GM23248 (cell line): ENCODE measurements around the gene SDHD. TPM values are rescaled to one million over a fixed set of nuclear protein-coding genes. Genes with fewer than 3 reads are reported as not detected.
"Not testable (repeated sequence)": the region's sequence is repeated elsewhere in the genome, so short reads cannot be mapped to it uniquely, and the experiment has no call there.

Experiments used
- DNase-seq: peaks from one replicate; pipeline ENCODE4 v3.0.0-alpha.2; 2015
- H2AFZ ChIP-seq: fragments of 200-600 bp; sonication (generic); 2 replicates; pipeline ENCODE4 v1.6.1; 2016; ENCODE audit warnings: antibody characterized with exemption
- H3F3A ChIP-seq: fragments of 200-600 bp; sonication (generic); 2 replicates; pipeline ENCODE4 v1.6.1; 2016; ENCODE audit warnings: mild to moderate bottlenecking, antibody characterized with exemption, mixed run types; ENCODE audit not compliant: insufficient read depth
- H3K27ac ChIP-seq: fragments of 200-600 bp; sonication (generic); 2 replicates; pipeline ENCODE4 v1.5.1; 2016; ENCODE audit warnings: mild to moderate bottlenecking
- H3K27me3 ChIP-seq: fragments of 200-600 bp; sonication (generic); replicated peaks from 2 replicates; pipeline ENCODE4 v1.6.1; 2016; ENCODE audit warnings: mild to moderate bottlenecking; ENCODE audit not compliant: insufficient read depth
- H3K36me3 ChIP-seq: fragments of 200-600 bp; sonication (generic); 2 replicates; pipeline ENCODE4 v1.6.1; 2016; ENCODE audit warnings: low read depth, mild to moderate bottlenecking
- H3K4me1 ChIP-seq: fragments of 200-600 bp; sonication (generic); 2 replicates; pipeline ENCODE4 v1.6.1; 2016; ENCODE audit warnings: mild to moderate bottlenecking; ENCODE audit not compliant: insufficient read depth
- H3K4me2 ChIP-seq: fragments of 200-600 bp; sonication (generic); one replicate; pipeline ENCODE4 v1.6.1; 2016; ENCODE audit warnings: mild to moderate bottlenecking; ENCODE audit not compliant: unreplicated experiment
- H3K4me3 ChIP-seq: fragments of 200-600 bp; sonication (generic); 2 replicates; pipeline ENCODE4 v1.5.1; 2016; ENCODE audit warnings: mild to moderate bottlenecking
- H3K79me2 ChIP-seq: fragments of 200-600 bp; sonication (generic); 2 replicates; pipeline ENCODE4 v1.6.1; 2016; ENCODE audit warnings: mild to moderate bottlenecking; ENCODE audit not compliant: insufficient read depth
- H3K9ac ChIP-seq: fragments of 200-600 bp; sonication (generic); 2 replicates; pipeline ENCODE4 v1.6.1; 2016; ENCODE audit warnings: mild to moderate bottlenecking
- H3K9me2 ChIP-seq: fragments of 200-600 bp; sonication (generic); 2 replicates; pipeline ENCODE4 v1.6.1; 2016; ENCODE audit warnings: mixed run types, mild to moderate bottlenecking, moderate library complexity; ENCODE audit not compliant: insufficient read depth
- H3K9me3 ChIP-seq: fragments of 200-600 bp; sonication (generic); one replicate; pipeline ENCODE4 v1.6.1; 2017; ENCODE audit warnings: low read depth
- H4K20me1 ChIP-seq: fragments of 200-600 bp; sonication (generic); 2 replicates; pipeline ENCODE4 v1.6.0; 2016; ENCODE audit not compliant: insufficient read depth
- EZH2 ChIP-seq: fragments of 200-600 bp; sonication (generic); IDR thresholded peaks from 2 replicates; pipeline ENCODE4 v1.6.1; 2018; ENCODE audit warnings: antibody characterized with exemption, mild to moderate bottlenecking; ENCODE audit not compliant: insufficient read depth, poor library complexity, severe bottlenecking
- EZH2phosphoT487 ChIP-seq: fragments of 200-600 bp; sonication (generic); IDR thresholded peaks from 2 replicates; pipeline ENCODE4 v1.6.1; 2018; ENCODE audit warnings: antibody characterized with exemption, moderate library complexity, mild to moderate bottlenecking, low read depth; ENCODE audit not compliant: insufficient read depth
- WGBS, 2 experiments: methylation state at CpG; one replicate each; pipeline ENCODE4 v1.1.6; 2015 to 2017; ENCODE audit warnings: low lambda C conversion rate in 2 of 2, low coverage in 1 of 2; ENCODE audit errors: missing lambda C conversion rate in 2 of 2; 5-methylcytosine and 5-hydroxymethylcytosine counted together
- in situ Hi-C: fragments of 300-500 bp; cut with MboI; formaldehyde crosslinking; loops from 2 replicates; pipeline ENCODE4 v1.15.0; 2020
- polyA plus RNA-seq: library from polyadenylated mRNA; unstranded; fragments of >200 nt; fragmentation: Nextera tagmentation; extraction: Ambion mirVana; gene quantifications from 2 replicates; pipeline ENCODE4 v1.2.1, GENCODE V29; 2016
- total RNA-seq: library from RNA; depleted of rRNA; stranded (reverse); fragments of >200 nt; shearing (Covaris generic); gene quantifications from 2 replicates; pipeline ENCODE4 v1.2.3, GENCODE V29; 2014

Gene SDHD
- total and polyA plus RNA-seq, 2 experiments from 2014 or later, result 108 to 186 TPM

DNA sequence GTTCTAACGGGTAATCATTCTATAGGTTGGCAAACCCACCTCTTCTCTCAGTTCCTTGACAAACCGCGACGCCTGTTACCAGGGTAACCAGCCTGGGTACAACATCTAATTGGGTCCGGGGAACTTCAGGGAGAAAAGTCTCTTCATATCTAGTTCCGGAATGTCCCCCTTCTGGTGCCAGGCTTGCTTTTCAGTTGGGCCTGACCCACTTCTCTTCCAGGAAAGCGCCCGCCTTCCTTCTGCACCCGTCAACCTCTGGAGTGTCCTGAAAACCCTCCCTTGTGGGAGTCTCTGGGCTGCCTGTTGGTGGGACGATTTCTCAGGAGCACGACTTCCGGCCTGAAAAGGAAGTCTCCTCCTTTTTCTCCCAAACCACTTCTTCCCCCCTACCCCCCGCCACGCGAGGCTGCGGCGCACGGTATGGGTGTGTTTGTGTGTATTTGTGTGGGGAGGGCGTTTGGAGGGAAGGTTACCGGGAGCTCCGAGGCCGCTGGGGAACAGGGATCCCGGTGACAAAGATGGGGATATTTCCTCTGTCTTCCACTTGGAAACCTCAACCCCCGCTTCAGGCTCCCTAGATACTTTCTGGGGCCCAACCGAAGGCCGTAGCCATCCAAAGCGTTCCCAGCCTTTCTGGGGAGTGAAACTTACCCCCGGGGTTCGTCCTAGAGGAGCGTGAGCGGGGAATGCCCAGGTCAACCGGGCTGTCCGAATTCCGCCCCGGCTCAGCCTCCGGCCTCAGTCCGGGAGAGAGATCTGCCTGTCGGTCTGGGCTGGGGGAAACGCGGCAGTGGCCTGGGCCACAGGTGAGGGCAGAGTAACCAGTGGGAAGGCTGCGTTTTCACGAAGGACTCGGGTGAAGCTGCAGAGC lies 12.5 kb upstream of the SDHD start, which contains the start of the genes NKAPD1 and PIH1D2:
TSS of gene NKAPD1 (plus strand) at position 359 of the 871 bp plus-strand sequence. CDS start 1,276 bp downstream, outside the sequence.
TSS of gene PIH1D2 (minus strand) at position 77 of the 871 bp plus-strand sequence. CDS start 843 bp downstream, outside the sequence.
- H3K9me2 ChIP-seq, result no peaks in the 10 kb centered on the region
- H3K4me2 ChIP-seq, result peak within 1 kb of the TSS; percentile 94
- H4K20me1 ChIP-seq, result no peaks in the 10 kb centered on the region
- H3K36me3 ChIP-seq, result peaks cover 33% of the 10 kb centered on the region
- H2AFZ ChIP-seq, result peak within 1 kb of the TSS; percentile 94
- H3F3A ChIP-seq, result 0 out of 2 replicates have a peak, but pooled peaks cover 12% of the 10 kb centered on the region
- 1% methylated on average over 42 to 43 of the region's 43 CpGs for WGBS, 2 experiments
- peak within 1 kb of the TSS; percentile 98 for H3K4me3 ChIP-seq
- peak; percentile 90 for DNase-seq
- no peaks in the 10 kb centered on the region for H3K27me3 ChIP-seq
- H3K4me1 ChIP-seq, result peaks cover 16% of the 10 kb centered on the region; the same call in 1 of the 2 replicates
- H3K9me3 ChIP-seq, result no peaks in the 10 kb centered on the region
- H3K9ac ChIP-seq, result peak within 1 kb of the TSS; percentile 97
- peaks cover 49% of the 10 kb centered on the region for H3K79me2 ChIP-seq
- in situ Hi-C loops, result no loop called here
- TF ChIP-seq EZH2 (no peak), EZH2phosphoT487 (no peak)
- H3K27ac ChIP-seq, result peak within 1 kb of the TSS; percentile 93

GRCh38 chr11:112082729-112083128 lies 3.9 kb upstream of the SDHD start:
- DNase-seq, result peak; percentile 88
- H3K36me3 ChIP-seq, result peaks cover 53% of the 10 kb centered on the region
- H3K79me2 ChIP-seq, result peaks cover 65% of the 10 kb centered on the region
- no peaks in the 10 kb centered on the region for H3K9me3 ChIP-seq
- no peaks in the 10 kb centered on the region for H3K9me2 ChIP-seq
- peaks cover 26% of the 10 kb centered on the region for H3K4me1 ChIP-seq
- WGBS, 2 experiments, result 48 to 52% methylated on average over 4 of the region's 4 CpGs
- peak overlapping the region; percentile 56 for H3K4me2 ChIP-seq
- H3K27me3 ChIP-seq, result no peaks in the 10 kb centered on the region
- H2AFZ ChIP-seq, result no peak overlapping the region
- no peak overlapping the region for H3K4me3 ChIP-seq
- H4K20me1 ChIP-seq, result no peaks in the 10 kb centered on the region
- TF ChIP-seq EZH2phosphoT487 (no peak), EZH2 (no peak)
- in situ Hi-C loops, result no loop called here
- H3F3A ChIP-seq, result peaks cover 61% of the 10 kb centered on the region
- H3K27ac ChIP-seq, result peak overlapping the region; percentile 95
- H3K9ac ChIP-seq, result peak overlapping the region; percentile 76

DNA sequence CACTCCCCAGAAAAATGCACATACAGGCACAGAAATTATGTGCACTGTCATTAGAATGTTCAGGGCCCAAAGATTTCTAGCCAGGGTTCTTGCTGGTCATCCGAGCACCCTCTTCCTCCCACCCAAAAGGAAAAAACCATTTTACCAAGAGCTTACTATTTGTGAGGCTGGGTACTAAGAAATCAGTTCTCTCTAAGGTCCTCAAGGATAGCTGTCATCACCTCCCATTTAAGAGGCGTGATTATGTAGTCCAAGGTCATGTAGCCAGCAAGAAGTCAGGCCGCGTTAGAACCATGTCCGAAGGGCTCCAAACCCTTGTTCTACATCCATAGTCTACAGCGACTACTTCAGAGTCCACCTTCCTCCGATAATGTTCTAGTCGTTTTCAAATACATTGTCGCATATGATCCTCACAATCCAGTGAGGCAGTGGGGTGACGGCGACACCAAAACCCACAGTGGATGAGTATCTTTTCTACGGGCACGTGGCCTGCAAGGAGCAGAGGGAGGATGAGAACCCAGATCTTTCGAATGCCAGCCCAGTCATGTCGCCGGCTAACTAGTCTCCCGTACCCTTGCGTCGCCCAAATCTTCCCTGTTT lies 751 bp upstream of the SDHD start:
- in situ Hi-C loops, result no loop called here
- peak overlapping the region; percentile 95 for H3K4me2 ChIP-seq
- H3K4me3 ChIP-seq, result peak overlapping the region; percentile 88
- no peaks in the 10 kb centered on the region for H3K9me2 ChIP-seq
- WGBS, 2 experiments, result 0 to 2% methylated on average over 19 of the region's 19 CpGs
- peak overlapping the region; percentile 45 for H3K27ac ChIP-seq
- H3K9me3 ChIP-seq, result no peaks in the 10 kb centered on the region
- peaks cover 45% of the 10 kb centered on the region for H3F3A ChIP-seq
- DNase-seq, result peak; percentile 69
- no peaks in the 10 kb centered on the region for H4K20me1 ChIP-seq
- peaks cover 28% of the 10 kb centered on the region for H3K4me1 ChIP-seq
- H3K9ac ChIP-seq, result peak overlapping the region; percentile 86
- H3K79me2 ChIP-seq, result peaks cover 75% of the 10 kb centered on the region
- H3K36me3 ChIP-seq, result peaks cover 62% of the 10 kb centered on the region
- H2AFZ ChIP-seq, result peak overlapping the region; percentile 95
- H3K27me3 ChIP-seq, result no peaks in the 10 kb centered on the region
- TF ChIP-seq EZH2 (no peak), EZH2phosphoT487 (no peak)

DNA sequence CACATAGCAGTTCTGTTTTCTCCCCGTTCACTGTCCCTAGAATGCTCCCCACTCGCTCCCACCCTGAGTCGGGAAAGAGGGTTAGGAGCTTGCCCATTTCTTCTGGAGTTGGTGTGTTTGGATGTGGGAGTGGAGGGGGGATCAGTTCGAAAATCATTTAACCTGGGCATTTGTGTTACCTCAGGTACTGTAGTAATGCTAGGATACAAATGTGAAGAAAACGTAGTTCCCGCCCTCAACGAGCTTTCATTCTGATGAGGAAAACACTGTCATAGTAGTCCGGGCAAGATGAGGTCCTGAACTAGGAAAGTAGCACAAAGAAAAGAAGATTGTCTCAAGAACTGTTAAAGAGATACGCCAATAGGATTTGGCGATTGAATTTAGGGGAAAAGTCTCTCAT lies 539 bp downstream of the SDHD start:
- peak; percentile 42 for DNase-seq
- WGBS, 2 experiments, result 14 to 17% methylated on average over 10 of the region's 10 CpGs

GRCh38 chr11:112095302-112095701 lies 8.6 kb downstream of the SDHD start:
- in situ Hi-C loops, DNase-seq, H3K9me2 ChIP-seq, H3F3A ChIP-seq, H3K79me2 ChIP-seq, H3K9me3 ChIP-seq, H4K20me1 ChIP-seq, H3K9ac ChIP-seq, H2AFZ ChIP-seq, H3K4me2 ChIP-seq, H3K27me3 ChIP-seq, H3K4me3 ChIP-seq, H3K27ac ChIP-seq, H3K4me1 ChIP-seq: not testable (repeated sequence)
- peaks cover 37% of the 10 kb centered on the region; the same call in 1 of the 2 replicates for H3K36me3 ChIP-seq
- 99 to 100% methylated on average over 2 of the region's 2 CpGs for WGBS, 2 experiments

More for the DNA sequence above, 539 bp downstream of the SDHD start:
- H2AFZ ChIP-seq, result peak overlapping the region; percentile 95
- in situ Hi-C loops, result no loop called here
- peaks cover 23% of the 10 kb centered on the region for H3K4me1 ChIP-seq
- peaks cover 75% of the 10 kb centered on the region for H3K79me2 ChIP-seq
- no peaks in the 10 kb centered on the region for H4K20me1 ChIP-seq
- H3K36me3 ChIP-seq, result peaks cover 64% of the 10 kb centered on the region
- no peaks in the 10 kb centered on the region for H3K9me2 ChIP-seq
- H3K9ac ChIP-seq, result peak overlapping the region; percentile 86
- H3K9me3 ChIP-seq, result no peaks in the 10 kb centered on the region
- TF ChIP-seq EZH2 (no peak), EZH2phosphoT487 (no peak)
- H3K27ac ChIP-seq, result peak overlapping the region; percentile 22; the same call in 1 of the 2 replicates
- H3K4me3 ChIP-seq, result peak overlapping the region; percentile 88
- peak overlapping the region; percentile 89 for H3K4me2 ChIP-seq
- peaks cover 32% of the 10 kb centered on the region for H3F3A ChIP-seq
- no peaks in the 10 kb centered on the region for H3K27me3 ChIP-seq
